Activated T-cell treated with anti-CD3 and anti-CD28 coated beads, Interleukin-2, amount 50 U/mL, for 4 hours (primary cell): ENCODE results near the gene TRIM31. TPM values are rescaled to one million over a fixed set of nuclear protein-coding genes. Genes with fewer than 3 reads are reported as not detected.

Experiments
- ATAC-seq, 2 donors: fragments of 200-7000 bp; cut with Tn5 transposase; one replicate each; pipeline ENCODE4 v1.10.0; 2021
- DNase-seq: peaks from one replicate; pipeline ENCODE4 v3.0.0-alpha.2; 2020
- H3K27me3 Mint-ChIP-seq: one replicate; pipeline ENCODE4 v1.8.0; 2021; ENCODE audit warnings: low read depth, mixed read lengths
- H3K36me3 Mint-ChIP-seq: one replicate; pipeline ENCODE4 v1.8.0; 2022; ENCODE audit warnings: mixed read lengths; ENCODE audit not compliant: insufficient read depth
- H3K4me1 Mint-ChIP-seq: one replicate; pipeline ENCODE4 v1.8.0; 2021; ENCODE audit warnings: low read depth, mixed read lengths
- H3K4me3 Mint-ChIP-seq: one replicate; pipeline ENCODE4 v1.8.0; 2021; ENCODE audit warnings: mild to moderate bottlenecking, moderate library complexity, mixed read lengths
- H3K9me3 Mint-ChIP-seq: one replicate; pipeline ENCODE4 v1.8.0; 2021; ENCODE audit warnings: mixed read lengths
- total RNA-seq, 3 donors: library from RNA; stranded (reverse); gene quantifications; one replicate each; pipeline ENCODE4 v1.2.1, GENCODE V29; 2021

Gene TRIM31
- total RNA-seq, 3 donors from 2014 or later: not detected

GRCh38 chr6:30066577-30067459 lies 46.1 kb downstream of the TRIM31 start, which contains the start of gene PPP1R11:
Gene PPP1R11 (plus strand): TSS chr6:30067198. CDS start chr6:30067411, 213 bp downstream.
- Mint-ChIP-seq H3K9me3 (no peaks in the 10 kb centered on the region), H3K27me3 (peaks cover 15% of the 10 kb centered on the region), H3K36me3 (peaks cover 35% of the 10 kb centered on the region), H3K4me3 (peak within 1 kb of the TSS; percentile 93), H3K4me1 (peaks cover 52% of the 10 kb centered on the region)
- peak; percentile 97 for DNase-seq
- peak; percentile 98 for ATAC-seq

GRCh38 chr6:30066082-30066481 lies 46.8 kb downstream of the TRIM31 start:
- no peaks in the 10 kb centered on the region for H3K9me3 Mint-ChIP-seq
- peaks cover 50% of the 10 kb centered on the region for H3K4me1 Mint-ChIP-seq
- peak overlapping the region; percentile 93 for H3K4me3 Mint-ChIP-seq
- ATAC-seq (no peak), DNase-seq (no peak)
- H3K27me3 Mint-ChIP-seq: peaks cover 11% of the 10 kb centered on the region
- H3K36me3 Mint-ChIP-seq: peaks cover 37% of the 10 kb centered on the region

GRCh38 chr6:30063315-30063714 lies 49.6 kb downstream of the TRIM31 start:
- DNase-seq (no peak), ATAC-seq (no peak)
- peaks cover 17% of the 10 kb centered on the region for H3K36me3 Mint-ChIP-seq
- no peaks in the 10 kb centered on the region for H3K27me3 Mint-ChIP-seq
- H3K4me1 Mint-ChIP-seq: peaks cover 49% of the 10 kb centered on the region
- no peaks in the 10 kb centered on the region for H3K9me3 Mint-ChIP-seq
- peak overlapping the region; percentile 62 for H3K4me3 Mint-ChIP-seq

- Mint-ChIP-seq H3K9me3 (no peaks in the 10 kb centered on the region), H3K4me3 (peak overlapping the region; percentile 98), H3K4me1 (peaks cover 42% of the 10 kb centered on the region), H3K27me3 (no peaks in the 10 kb centered on the region), H3K36me3 (peaks cover 17% of the 10 kb centered on the region)
- ATAC-seq (no peak), DNase-seq (no peak)
Measured at GRCh38 chr6:30062471-30063178, 50.3 kb downstream of the TRIM31 start.

GRCh38 chr6:30061858-30062458 lies 50.9 kb downstream of the TRIM31 start:
- H3K4me1 Mint-ChIP-seq: peaks cover 39% of the 10 kb centered on the region
- H3K36me3 Mint-ChIP-seq: peaks cover 22% of the 10 kb centered on the region
- DNase-seq: no peak
- no peaks in the 10 kb centered on the region for H3K9me3 Mint-ChIP-seq
- peak overlapping the region; percentile 98 for H3K4me3 Mint-ChIP-seq
- H3K27me3 Mint-ChIP-seq: no peaks in the 10 kb centered on the region
- ATAC-seq: no peak

- H3K36me3 Mint-ChIP-seq: peaks cover 23% of the 10 kb centered on the region
- DNase-seq (peak; percentile 81), ATAC-seq (peak; percentile 97 to 98)
- peaks cover 37% of the 10 kb centered on the region for H3K4me1 Mint-ChIP-seq
- no peaks in the 10 kb centered on the region for H3K9me3 Mint-ChIP-seq
- H3K4me3 Mint-ChIP-seq: peak within 1 kb of the TSS; percentile 98
- H3K27me3 Mint-ChIP-seq: no peaks in the 10 kb centered on the region
Measured at GRCh38 chr6:30061092-30061857, 51.6 kb downstream of the TRIM31 start, which contains the start of gene POLR1H. Gene POLR1H (plus strand): TSS chr6:30061265. CDS start chr6:30061525, 260 bp downstream.

GRCh38 chr6:30060606-30061091 lies 52.2 kb downstream of the TRIM31 start:
- ATAC-seq (peak; percentile 29 to 34), DNase-seq (no peak)
- Mint-ChIP-seq H3K36me3 (peaks cover 27% of the 10 kb centered on the region), H3K4me1 (peaks cover 30% of the 10 kb centered on the region), H3K27me3 (no peaks in the 10 kb centered on the region), H3K4me3 (peak overlapping the region; percentile 98), H3K9me3 (no peaks in the 10 kb centered on the region)

GRCh38 chr6:30055513-30055912 lies 57.4 kb downstream of the TRIM31 start:
- no peaks in the 10 kb centered on the region for H3K27me3 Mint-ChIP-seq
- no peak overlapping the region for H3K4me3 Mint-ChIP-seq
- H3K36me3 Mint-ChIP-seq: peaks cover 28% of the 10 kb centered on the region
- peaks cover 10% of the 10 kb centered on the region for H3K4me1 Mint-ChIP-seq
- no peak for DNase-seq
- no peak for ATAC-seq
- H3K9me3 Mint-ChIP-seq: no peaks in the 10 kb centered on the region

GRCh38 chr6:30053682-30054081 lies 59.2 kb downstream of the TRIM31 start:
- Mint-ChIP-seq H3K9me3 (no peaks in the 10 kb centered on the region), H3K36me3 (peaks cover 31% of the 10 kb centered on the region), H3K4me3 (no peak overlapping the region), H3K27me3 (no peaks in the 10 kb centered on the region), H3K4me1 (peaks cover 2% of the 10 kb centered on the region)
- DNase-seq (no peak), ATAC-seq (no peak)

Other genes with a start within 250 kb of the TRIM31 start
- gene HLA-A, start 170.6 kb downstream of the TRIM31 start, total RNA-seq: 1,000 to 10,000 TPM; 1,247 to 1,756 (median 1,527) TPM
- 10 to 100 TPM; 80.6 to 86.6 (median 84.8) TPM for gene POLR1H, start 51.8 kb downstream of the TRIM31 start, total RNA-seq
- gene PPP1R11, start 45.9 kb downstream of the TRIM31 start, total RNA-seq: 10 to 100 TPM; 71.9 to 81.6 (median 80.5) TPM
- gene RNF39, start 37.3 kb downstream of the TRIM31 start, total RNA-seq: not detected
- gene TRIM40, start 23.1 kb upstream of the TRIM31 start, total RNA-seq: not detected
- not detected for gene TRIM10, start 48.1 kb upstream of the TRIM31 start, total RNA-seq
- gene TRIM15, start 50.5 kb upstream of the TRIM31 start, total RNA-seq: under 1 TPM in 1 of 3 donors, not detected in 2; 0.15 TPM
- 10 to 100 TPM; 57.1 to 72.5 (median 61.6) TPM for gene TRIM26, start 100.3 kb upstream of the TRIM31 start, total RNA-seq
- gene TRIM39, start 213.8 kb upstream of the TRIM31 start, total RNA-seq: 10 to 100 TPM; 25.5 to 33.0 (median 28.0) TPM
- 10 to 100 TPM; 67.3 to 74.8 (median 72.9) TPM for gene RPP21, start 232.1 kb upstream of the TRIM31 start, total RNA-seq